OCI-LY7 (cell line): ENCODE measurements around the gene SLC16A9.

Source experiments
- CTCF ChIP-seq: fragments of 200-600 bp; sonication (generic); conservative IDR thresholded peaks from 2 replicates; pipeline ENCODE4 v1.5.1; 2014; ENCODE audit warnings: mild to moderate bottlenecking, antibody characterized with exemption, low read length, moderate library complexity, mixed read lengths
- EZH2phosphoT487 ChIP-seq: fragments of 200-600 bp; sonication (generic); IDR thresholded peaks from 2 replicates; pipeline ENCODE4 v1.6.1; 2018; ENCODE audit warnings: low read depth, borderline replicate concordance, mild to moderate bottlenecking, mixed run types, antibody characterized with exemption, low read length, moderate library complexity, mixed read lengths

GRCh38 chr10:59736749-59737148 is 27.1 kb upstream of the SLC16A9 start:
- no peak for TF ChIP-seq CTCF
- TF ChIP-seq EZH2phosphoT487: no peak
